ENCODE data around the gene CTNS.

The CTNS gene

GRCh38 chr17:3636154-3636907 lies at the start of gene CTNS, which contains the start of gene SHPK:
TSS of gene CTNS (plus strand) at chr17:3636760. CDS start at chr17:3640207, 3,447 bp downstream.
TSS of gene SHPK (minus strand) at chr17:3636250. CDS start at chr17:3636219, 31 bp downstream.
- DNase-seq (ENCODE audit: low read depth), result peak; percentile 83

GRCh38 chr17:3589784-3590183 lies 46.8 kb upstream of the CTNS start:
- no peak for DNase-seq (ENCODE audit: low read depth)

- no peak for DNase-seq (ENCODE audit: low read depth)
These were observed 46.3 kb upstream of the CTNS start for GRCh38 chr17:3590231-3590630.

GRCh38 chr17:3590768-3591167 lies 45.8 kb upstream of the CTNS start:
- no peak for DNase-seq (ENCODE audit: low read depth)

GRCh38 chr17:3592216-3592860 lies 44.2 kb upstream of the CTNS start:
- no peak for DNase-seq (ENCODE audit: low read depth)

GRCh38 chr17:3593384-3593783 lies 43.2 kb upstream of the CTNS start:
- DNase-seq (ENCODE audit: low read depth), result no peak

- no peak for DNase-seq (ENCODE audit: low read depth)
These were observed 42.3 kb upstream of the CTNS start for GRCh38 chr17:3594051-3594800.

GRCh38 chr17:3594976-3595375 lies 41.6 kb upstream of the CTNS start:
- no peak for DNase-seq (ENCODE audit: low read depth)

- no peak for DNase-seq (ENCODE audit: low read depth)
These were observed 39.6 kb upstream of the CTNS start for GRCh38 chr17:3596804-3597464.

- DNase-seq (ENCODE audit: low read depth), result no peak
These were observed 38.5 kb upstream of the CTNS start for GRCh38 chr17:3598078-3598477.

GRCh38 chr17:3600529-3601205 lies 35.9 kb upstream of the CTNS start:
- no peak for DNase-seq (ENCODE audit: low read depth)

- DNase-seq (ENCODE audit: low read depth), result no peak
These were observed 34.1 kb upstream of the CTNS start for GRCh38 chr17:3602499-3602898.

- DNase-seq (ENCODE audit: low read depth), result no peak
These were observed 33.3 kb upstream of the CTNS start for GRCh38 chr17:3603119-3603869.

- DNase-seq (ENCODE audit: low read depth), result no peak
These were observed 32.7 kb upstream of the CTNS start for GRCh38 chr17:3603870-3604259.

GRCh38 chr17:3609689-3610088 lies 26.9 kb upstream of the CTNS start:
- DNase-seq (ENCODE audit: low read depth), result no peak

- DNase-seq (ENCODE audit: low read depth), result no peak
These were observed 26.0 kb upstream of the CTNS start for GRCh38 chr17:3610523-3610922.

- DNase-seq (ENCODE audit: low read depth), result no peak
These were observed 23.4 kb upstream of the CTNS start for GRCh38 chr17:3613124-3613523.

GRCh38 chr17:3615160-3615870 lies 21.2 kb upstream of the CTNS start:
- DNase-seq (ENCODE audit: low read depth), result no peak

- no peak for DNase-seq (ENCODE audit: low read depth)
These were observed 15.3 kb upstream of the CTNS start for GRCh38 chr17:3621146-3621720.

- DNase-seq (ENCODE audit: low read depth), result no peak
These were observed 13.5 kb upstream of the CTNS start for GRCh38 chr17:3622977-3623594.
